Cardiac muscle cell (in vitro differentiated cells and primary cell): ENCODE measurements around the gene SLC6A4. TPM values are rescaled to one million over a fixed set of nuclear protein-coding genes. Genes with fewer than 3 reads are reported as not detected.

ENCODE experiments used
- DNase-seq, 2 donors: peaks; one replicate each; pipeline versions ENCODE4 v3.0.0 to v3.0.0-alpha.2; 2010 to 2017; ENCODE audit warnings: low read depth in 1 of 2, low spot score in 1 of 2
- H3K27ac ChIP-seq: fragments of 200-600 bp; sonication (generic); 2 replicates; pipeline ENCODE4 v1.5.1; 2016
- H3K27me3 ChIP-seq: fragments of 200-600 bp; sonication (generic); 2 replicates; pipeline ENCODE4 v1.6.0; 2016; ENCODE audit warnings: control low read depth
- H3K36me3 ChIP-seq: fragments of 200-600 bp; sonication (generic); 2 replicates; pipeline ENCODE4 v1.5.1; 2016; ENCODE audit warnings: control low read depth
- H3K4me1 ChIP-seq: fragments of 200-600 bp; sonication (generic); 2 replicates; pipeline ENCODE4 v1.8.1; 2017; ENCODE audit warnings: low read depth, mild to moderate bottlenecking, mixed run types
- H3K4me3 ChIP-seq: fragments of 200-600 bp; sonication (generic); 2 replicates; pipeline ENCODE4 v1.5.1; 2016; ENCODE audit warnings: mild to moderate bottlenecking
- H3K9me3 ChIP-seq: fragments of 200-600 bp; sonication (generic); 2 replicates; pipeline ENCODE4 v1.5.1; 2017; ENCODE audit warnings: low read depth, mild to moderate bottlenecking, control low read depth
- polyA plus RNA-seq: library from polyadenylated mRNA; unstranded; fragments of >200 nt; fragmentation: Nextera tagmentation; extraction: Ambion mirVana; gene quantifications from 2 replicates; pipeline ENCODE4 v1.2.1, GENCODE V29; 2016
- total RNA-seq: library from RNA; depleted of rRNA; stranded (reverse); fragments of >200 nt; gene quantifications from 2 replicates; pipeline ENCODE4 v1.2.3, GENCODE V29; 2016
- TF ChIP-seq, protein P1 (sequence below): IDR thresholded peaks from 2 replicates; pipeline ENCODE4 v1.5.1; 2012; ENCODE audit warnings: low read depth, mild to moderate bottlenecking, low read length

The SLC6A4 gene
- total and polyA plus RNA-seq, 2 experiments from 2014 or later: 0.36 TPM; not detected in 1

DNA sequence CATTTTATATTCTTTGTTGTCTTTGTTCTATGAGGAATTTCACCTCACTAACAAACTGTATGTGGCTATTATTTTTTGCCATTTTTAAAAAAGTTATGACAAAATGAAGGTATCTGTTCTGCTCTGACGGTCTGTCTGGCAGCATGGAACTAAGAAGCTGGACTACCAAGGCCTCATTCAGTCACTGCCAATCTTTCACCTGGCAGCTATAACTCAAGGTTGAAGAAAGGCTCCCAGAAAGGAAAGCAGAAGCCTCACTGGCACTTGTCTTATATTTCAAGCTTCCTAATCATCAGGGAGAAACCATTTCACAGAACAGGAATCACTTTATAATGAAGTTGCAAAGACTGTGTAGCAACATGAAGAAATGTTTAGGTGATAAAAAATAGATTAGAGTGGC is 18.7 kb upstream of the SLC6A4 start:
- no peak for DNase-seq
- Histone ChIP-seq H3K9me3 (no peaks in the 10 kb centered on the region), H3K36me3 (no peaks in the 10 kb centered on the region), H3K4me3 (no peak overlapping the region), H3K27ac (no peak overlapping the region), H3K4me1 (peaks cover 16% of the 10 kb centered on the region), H3K27me3 (no peaks in the 10 kb centered on the region)
- TF ChIP-seq, protein P1, sequence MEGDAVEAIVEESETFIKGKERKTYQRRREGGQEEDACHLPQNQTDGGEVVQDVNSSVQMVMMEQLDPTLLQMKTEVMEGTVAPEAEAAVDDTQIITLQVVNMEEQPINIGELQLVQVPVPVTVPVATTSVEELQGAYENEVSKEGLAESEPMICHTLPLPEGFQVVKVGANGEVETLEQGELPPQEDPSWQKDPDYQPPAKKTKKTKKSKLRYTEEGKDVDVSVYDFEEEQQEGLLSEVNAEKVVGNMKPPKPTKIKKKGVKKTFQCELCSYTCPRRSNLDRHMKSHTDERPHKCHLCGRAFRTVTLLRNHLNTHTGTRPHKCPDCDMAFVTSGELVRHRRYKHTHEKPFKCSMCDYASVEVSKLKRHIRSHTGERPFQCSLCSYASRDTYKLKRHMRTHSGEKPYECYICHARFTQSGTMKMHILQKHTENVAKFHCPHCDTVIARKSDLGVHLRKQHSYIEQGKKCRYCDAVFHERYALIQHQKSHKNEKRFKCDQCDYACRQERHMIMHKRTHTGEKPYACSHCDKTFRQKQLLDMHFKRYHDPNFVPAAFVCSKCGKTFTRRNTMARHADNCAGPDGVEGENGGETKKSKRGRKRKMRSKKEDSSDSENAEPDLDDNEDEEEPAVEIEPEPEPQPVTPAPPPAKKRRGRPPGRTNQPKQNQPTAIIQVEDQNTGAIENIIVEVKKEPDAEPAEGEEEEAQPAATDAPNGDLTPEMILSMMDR: no peak

- no peak overlapping the region for H3K4me3 ChIP-seq
- H3K27me3 ChIP-seq: no peaks in the 10 kb centered on the region
- H3K27ac ChIP-seq: peak overlapping the region; percentile 56
- no peaks in the 10 kb centered on the region for H3K9me3 ChIP-seq
- peaks cover 16% of the 10 kb centered on the region for H3K4me1 ChIP-seq
- DNase-seq: no peak
- peaks cover 5% of the 10 kb centered on the region for H3K36me3 ChIP-seq
- TF ChIP-seq, protein P1: no peak
Observed at GRCh38 chr17:30253312-30253711, 17.8 kb upstream of the SLC6A4 start.

GRCh38 chr17:30251931-30252330 is 16.4 kb upstream of the SLC6A4 start:
- H3K36me3 ChIP-seq: peaks cover 16% of the 10 kb centered on the region
- no peaks in the 10 kb centered on the region for H3K9me3 ChIP-seq
- H3K27ac ChIP-seq: no peak overlapping the region
- H3K27me3 ChIP-seq: no peaks in the 10 kb centered on the region
- H3K4me1 ChIP-seq: peaks cover 16% of the 10 kb centered on the region
- TF ChIP-seq, protein P1: no peak
- no peak for DNase-seq
- no peak overlapping the region for H3K4me3 ChIP-seq

DNA sequence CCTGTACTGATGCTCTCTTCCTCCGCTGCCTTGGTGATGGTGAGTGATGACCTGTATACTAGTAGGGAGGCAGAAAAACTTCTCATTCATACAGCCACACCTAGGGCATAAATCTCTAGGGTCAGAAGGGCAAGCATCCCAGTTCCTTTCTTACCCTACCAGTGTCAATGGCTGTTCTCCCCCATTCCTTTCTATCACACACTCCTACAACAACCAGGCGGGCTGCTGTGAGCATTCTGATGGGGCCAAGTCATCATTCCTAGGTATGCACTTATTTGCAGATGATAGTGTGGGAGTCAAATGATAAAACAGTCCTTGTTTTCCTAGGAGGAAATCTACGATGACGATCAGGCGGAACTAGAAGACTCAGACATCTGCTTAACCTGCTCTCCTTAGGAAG is 14.0 kb upstream of the SLC6A4 start:
- no peaks in the 10 kb centered on the region for H3K27me3 ChIP-seq
- H3K9me3 ChIP-seq: no peaks in the 10 kb centered on the region
- peaks cover 16% of the 10 kb centered on the region for H3K36me3 ChIP-seq
- TF ChIP-seq, protein P1: no peak
- no peak overlapping the region for H3K27ac ChIP-seq
- H3K4me3 ChIP-seq: no peak overlapping the region
- H3K4me1 ChIP-seq: peaks cover 16% of the 10 kb centered on the region
- no peak for DNase-seq

- Histone ChIP-seq H3K9me3 (no peaks in the 10 kb centered on the region), H3K4me3 (no peak overlapping the region), H3K27ac (no peak overlapping the region), H3K4me1 (peaks cover 16% of the 10 kb centered on the region), H3K36me3 (peaks cover 16% of the 10 kb centered on the region), H3K27me3 (no peaks in the 10 kb centered on the region)
- DNase-seq: peak in 1 of 2 donors; percentile 64
- TF ChIP-seq, protein P1: no peak
Observed at GRCh38 chr17:30248786-30249185, 13.3 kb upstream of the SLC6A4 start.

DNA sequence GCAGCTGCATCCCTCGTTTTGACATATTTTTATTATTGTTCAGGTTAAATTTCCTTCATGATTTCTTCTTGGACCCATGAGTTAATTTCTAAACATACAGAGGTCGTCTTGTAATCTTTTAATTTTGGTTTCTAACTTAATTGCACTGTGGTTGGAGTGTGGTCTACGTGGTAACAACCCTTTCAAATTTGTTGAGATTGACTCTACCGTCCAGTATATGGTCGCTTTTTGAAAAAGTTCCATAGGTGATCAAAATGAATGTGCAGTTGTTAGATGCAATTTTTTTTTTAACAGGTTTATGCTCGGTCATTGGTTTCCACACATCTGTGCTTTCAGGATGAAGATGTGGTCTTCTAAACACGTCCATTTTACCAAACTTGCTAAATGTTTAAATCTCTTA is 11.0 kb upstream of the SLC6A4 start:
- no peak for DNase-seq
- Histone ChIP-seq H3K27ac (no peak overlapping the region), H3K36me3 (peaks cover 16% of the 10 kb centered on the region), H3K27me3 (peaks cover 8% of the 10 kb centered on the region), H3K4me3 (no peak overlapping the region), H3K4me1 (no peaks in the 10 kb centered on the region), H3K9me3 (no peaks in the 10 kb centered on the region)
- TF ChIP-seq, protein P1: no peak
